ENCODE data around the gene ARHGAP15. TPM values are rescaled to one million over a fixed set of nuclear protein-coding genes. Genes with fewer than 3 reads are reported as not detected.

ARHGAP15 gene
- total and polyA plus RNA-seq, 9 donors, result 6.7 to 21.0 (median 9.7) TPM

DNA sequence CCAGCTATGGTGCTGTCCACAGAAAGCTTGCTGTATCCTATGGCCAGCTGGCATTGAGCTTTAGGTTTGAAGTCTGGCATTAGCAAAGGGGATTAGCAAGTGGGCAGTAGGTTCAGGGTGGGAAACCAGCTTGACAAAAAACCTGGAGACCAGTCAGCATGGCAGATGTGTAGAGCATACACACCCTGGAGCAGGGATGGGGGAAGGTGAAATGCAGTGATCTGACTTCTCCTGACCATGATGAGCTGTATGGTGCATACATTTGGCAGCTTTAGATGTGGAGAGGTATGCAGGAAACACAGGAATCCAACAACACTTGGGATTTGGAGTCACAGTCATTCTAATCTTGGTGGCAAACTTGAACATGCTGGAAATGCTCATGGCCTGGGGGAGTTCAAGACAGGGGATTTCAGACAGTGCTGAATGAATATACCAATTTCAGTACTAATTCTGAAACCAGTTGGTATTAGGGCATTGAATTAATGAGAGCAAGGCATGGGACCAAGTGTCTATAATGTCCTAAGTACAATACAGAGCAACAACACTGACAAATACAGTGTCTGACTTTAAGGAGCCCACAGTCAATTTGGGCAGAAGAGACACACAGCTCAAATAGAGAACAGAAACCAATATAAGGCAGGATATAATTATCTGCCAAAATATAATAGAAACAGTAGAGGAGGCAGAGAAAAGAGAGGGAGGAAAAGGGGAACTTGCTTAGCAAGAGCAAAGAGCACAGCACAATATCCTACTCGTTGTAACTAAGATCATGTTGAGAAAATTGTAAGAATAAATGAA lies 11.8 kb downstream of the ARHGAP15 start:
- Histone ChIP-seq H3K27ac (ENCODE audit: low read length) (no peak overlapping the region), H3K36me3 (ENCODE audit: control insufficient read depth, insufficient read depth, low read length) (no peaks in the 10 kb centered on the region), H3K4me1 (ENCODE audit: control insufficient read depth, insufficient read depth, low read length) (no peaks in the 10 kb centered on the region), H3K27me3 (ENCODE audit: control insufficient read depth, insufficient read depth, low read length) (no peaks in the 10 kb centered on the region), H3K9me3 (replicated peaks; ENCODE audit: control insufficient read depth, low read depth, low read length) (no peaks in the 10 kb centered on the region), H3K4me3 (ENCODE audit: low read length) (no peak overlapping the region)
- DNase-seq, result no peak
- WGBS (ENCODE audit: insufficient coverage), result no CpG with 5 or more reads among the region's 1 CpG

DNA sequence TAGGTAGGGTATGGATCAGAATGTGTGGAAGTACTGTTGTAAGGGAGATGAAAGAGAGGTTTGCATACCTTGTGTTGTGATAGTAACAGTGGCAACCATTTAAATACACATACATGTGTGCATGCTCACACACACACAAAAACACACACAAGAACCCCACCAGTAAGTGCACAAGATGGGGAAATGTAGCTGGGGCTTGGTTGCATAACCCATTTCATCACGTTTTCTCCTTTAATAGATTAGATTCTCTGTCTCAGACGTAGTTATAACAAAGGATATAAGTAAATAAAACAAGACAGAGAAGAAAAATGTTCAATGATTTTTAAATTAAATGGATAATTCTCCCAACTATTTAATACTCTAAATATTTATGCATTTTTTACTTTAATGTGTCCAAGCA lies 13.4 kb downstream of the ARHGAP15 start:
- H3K27me3 ChIP-seq (ENCODE audit: control insufficient read depth, insufficient read depth, low read length), result no peaks in the 10 kb centered on the region
- no CpG with 5 or more reads among the region's 2 CpGs for WGBS (ENCODE audit: insufficient coverage)
- no peak overlapping the region for H3K27ac ChIP-seq (ENCODE audit: low read length)
- no peaks in the 10 kb centered on the region for H3K36me3 ChIP-seq (ENCODE audit: control insufficient read depth, insufficient read depth, low read length)
- H3K4me1 ChIP-seq (ENCODE audit: control insufficient read depth, insufficient read depth, low read length), result no peaks in the 10 kb centered on the region
- DNase-seq, result no peak
- H3K4me3 ChIP-seq (ENCODE audit: low read length), result no peak overlapping the region
- no peaks in the 10 kb centered on the region for H3K9me3 ChIP-seq (replicated peaks; ENCODE audit: control insufficient read depth, low read depth, low read length)

DNA sequence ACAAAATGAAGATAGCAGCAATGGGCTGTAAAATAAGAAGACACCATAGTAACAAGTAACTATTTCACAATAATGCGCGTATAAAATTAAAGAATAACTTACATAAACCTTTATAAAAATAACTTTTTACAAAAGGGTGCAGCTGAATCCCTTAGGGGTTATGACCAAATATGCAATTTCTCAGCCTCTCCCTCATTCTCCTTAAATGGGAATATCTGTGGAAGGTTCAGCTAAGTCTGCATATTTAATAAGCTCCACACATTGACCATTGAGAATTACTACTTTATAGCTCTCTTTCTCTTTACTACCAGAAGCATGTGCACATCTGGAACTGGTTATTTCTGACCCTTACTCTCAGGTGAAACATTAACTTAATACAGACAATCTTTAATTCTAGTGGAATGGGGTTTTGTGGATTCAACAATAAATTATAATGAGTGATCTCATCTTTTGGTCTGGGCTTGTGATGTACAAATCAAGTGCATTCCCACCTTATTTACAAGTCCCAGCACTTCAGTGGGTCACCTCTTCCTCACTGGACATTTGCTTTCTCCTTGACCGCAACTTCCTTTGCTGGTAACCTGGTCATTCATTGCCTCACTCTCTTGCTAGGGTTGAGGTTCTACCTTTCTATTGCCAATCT lies 15.7 kb downstream of the ARHGAP15 start:
- Histone ChIP-seq H3K27ac (ENCODE audit: low read length) (no peak overlapping the region), H3K4me1 (ENCODE audit: control insufficient read depth, insufficient read depth, low read length) (no peaks in the 10 kb centered on the region), H3K4me3 (ENCODE audit: low read length) (no peak overlapping the region), H3K36me3 (ENCODE audit: control insufficient read depth, insufficient read depth, low read length) (no peaks in the 10 kb centered on the region), H3K27me3 (ENCODE audit: control insufficient read depth, insufficient read depth, low read length) (no peaks in the 10 kb centered on the region), H3K9me3 (replicated peaks; ENCODE audit: control insufficient read depth, low read depth, low read length) (no peaks in the 10 kb centered on the region)
- 83% methylated on average over 1 of the region's 3 CpGs for WGBS (ENCODE audit: insufficient coverage)
- peak; percentile 22 for DNase-seq

DNA sequence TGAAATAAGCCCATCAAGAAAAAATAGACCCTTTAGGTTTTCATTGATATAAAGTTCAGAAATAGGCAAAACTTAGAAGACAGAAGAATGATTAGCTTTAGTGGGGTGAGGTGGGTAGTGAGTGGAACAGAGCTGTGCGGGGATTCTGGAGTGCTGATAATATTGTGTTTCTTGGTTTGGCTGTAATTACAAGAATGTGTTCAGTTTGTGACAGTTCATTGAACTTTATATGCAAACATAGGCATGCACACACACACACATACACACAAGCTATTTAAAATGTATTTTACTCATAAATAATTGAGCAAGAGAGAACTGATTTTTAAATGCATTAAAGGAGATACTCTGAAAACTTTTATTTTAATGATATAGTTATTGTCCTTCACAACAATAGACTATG lies 17.1 kb downstream of the ARHGAP15 start:
- no peak overlapping the region for H3K27ac ChIP-seq (ENCODE audit: low read length)
- H3K4me1 ChIP-seq (ENCODE audit: control insufficient read depth, insufficient read depth, low read length), result no peaks in the 10 kb centered on the region
- no peak overlapping the region for H3K4me3 ChIP-seq (ENCODE audit: low read length)
- H3K9me3 ChIP-seq (replicated peaks; ENCODE audit: control insufficient read depth, low read depth, low read length), result no peaks in the 10 kb centered on the region
- no peaks in the 10 kb centered on the region for H3K27me3 ChIP-seq (ENCODE audit: control insufficient read depth, insufficient read depth, low read length)
- no peaks in the 10 kb centered on the region for H3K36me3 ChIP-seq (ENCODE audit: control insufficient read depth, insufficient read depth, low read length)
- no CpG with 5 or more reads among the region's 1 CpG for WGBS (ENCODE audit: insufficient coverage)
- DNase-seq, result no peak

DNA sequence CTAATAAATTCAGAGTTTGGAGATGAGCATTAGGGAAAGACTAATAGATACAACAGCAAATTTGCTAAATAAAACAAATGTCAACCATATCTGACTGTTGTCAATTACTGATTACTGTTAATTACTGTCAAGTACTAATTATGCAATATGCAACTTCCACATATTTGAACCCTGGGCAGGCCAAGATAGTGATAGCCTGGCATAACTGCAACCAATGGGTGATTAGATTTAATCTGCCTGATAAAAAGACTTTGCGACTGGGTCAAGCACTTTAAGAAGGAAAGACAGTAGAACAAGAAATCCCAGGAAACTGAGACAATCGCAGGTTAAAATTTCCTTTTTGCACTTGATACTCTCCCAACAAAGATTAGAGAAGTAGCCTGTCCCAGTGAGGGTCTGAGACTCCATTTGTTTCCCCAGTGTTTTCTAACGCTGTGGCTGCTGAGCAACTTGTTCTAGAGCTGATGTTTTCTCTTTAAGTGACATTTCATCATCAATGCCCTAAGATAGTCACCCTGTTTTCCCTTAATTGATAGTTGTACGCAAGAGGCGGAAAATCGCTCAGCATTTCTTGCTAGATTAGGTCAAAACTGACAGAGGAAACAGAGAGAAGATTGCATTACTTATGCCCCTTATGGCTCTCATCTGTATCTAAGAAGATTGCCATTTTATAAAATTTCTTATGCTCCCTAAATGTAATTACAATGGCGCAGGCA lies 17.8 kb downstream of the ARHGAP15 start:
- whole genome bisulfite sequencing (ENCODE audit: insufficient coverage), result 43% methylated on average over 1 of the region's 7 CpGs
- no peak overlapping the region for H3K27ac ChIP-seq (ENCODE audit: low read length)
- no peak for DNase-seq
- no peaks in the 10 kb centered on the region for H3K9me3 ChIP-seq (replicated peaks; ENCODE audit: control insufficient read depth, low read depth, low read length)
- H3K4me1 ChIP-seq (ENCODE audit: control insufficient read depth, insufficient read depth, low read length), result no peaks in the 10 kb centered on the region
- H3K27me3 ChIP-seq (ENCODE audit: control insufficient read depth, insufficient read depth, low read length), result no peaks in the 10 kb centered on the region
- no peaks in the 10 kb centered on the region for H3K36me3 ChIP-seq (ENCODE audit: control insufficient read depth, insufficient read depth, low read length)
- H3K4me3 ChIP-seq (ENCODE audit: low read length), result no peak overlapping the region

DNA sequence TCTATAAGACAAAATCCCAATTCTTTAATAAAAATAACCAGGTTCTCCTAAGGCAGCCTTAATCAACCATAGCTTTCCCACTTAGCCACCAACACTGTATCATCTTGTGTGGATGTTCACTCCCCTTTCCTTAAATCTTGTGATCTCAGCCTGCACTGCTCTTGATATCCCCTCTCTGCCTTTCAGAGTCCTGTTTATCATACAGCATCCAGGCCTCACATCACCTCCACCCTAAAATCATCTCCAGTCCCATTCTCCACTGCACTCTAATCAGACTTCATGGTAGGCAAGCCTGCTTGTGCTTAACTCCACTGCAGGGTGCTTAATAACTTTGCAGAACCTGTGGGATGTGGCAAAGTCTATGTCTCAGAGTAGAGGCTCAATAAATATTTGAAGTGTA lies 18.8 kb downstream of the ARHGAP15 start:
- Histone ChIP-seq H3K4me1 (ENCODE audit: control insufficient read depth, insufficient read depth, low read length) (no peaks in the 10 kb centered on the region), H3K9me3 (replicated peaks; ENCODE audit: control insufficient read depth, low read depth, low read length) (no peaks in the 10 kb centered on the region), H3K27me3 (ENCODE audit: control insufficient read depth, insufficient read depth, low read length) (no peaks in the 10 kb centered on the region), H3K36me3 (ENCODE audit: control insufficient read depth, insufficient read depth, low read length) (no peaks in the 10 kb centered on the region), H3K4me3 (ENCODE audit: low read length) (no peak overlapping the region), H3K27ac (ENCODE audit: low read length) (no peak overlapping the region)
- DNase-seq, result no peak

DNA sequence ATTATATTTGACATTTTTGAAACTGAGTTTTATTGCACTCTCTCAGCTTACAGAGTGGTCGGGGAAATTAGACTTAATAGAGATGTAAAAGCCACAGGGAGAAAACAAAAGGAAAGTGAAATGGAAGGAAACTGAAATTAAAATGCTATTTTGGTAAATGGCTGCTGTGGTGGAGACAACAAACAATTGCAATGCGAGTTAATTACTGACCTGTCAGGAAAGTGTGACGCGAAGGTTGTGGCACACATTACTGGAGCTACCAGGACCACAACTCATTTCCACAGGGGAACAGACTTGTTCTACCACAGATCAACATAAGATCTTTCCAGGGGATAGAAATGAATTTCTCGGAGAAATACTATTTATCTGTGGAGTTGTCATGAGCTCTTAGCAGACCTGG lies 19.5 kb downstream of the ARHGAP15 start:
- no peaks in the 10 kb centered on the region for H3K27me3 ChIP-seq (ENCODE audit: control insufficient read depth, insufficient read depth, low read length)
- H3K4me3 ChIP-seq (ENCODE audit: low read length), result no peak overlapping the region
- no peak overlapping the region for H3K27ac ChIP-seq (ENCODE audit: low read length)
- H3K36me3 ChIP-seq (ENCODE audit: control insufficient read depth, insufficient read depth, low read length), result no peaks in the 10 kb centered on the region
- no CpG with 5 or more reads among the region's 5 CpGs for WGBS (ENCODE audit: insufficient coverage)
- DNase-seq, result no peak
- H3K9me3 ChIP-seq (replicated peaks; ENCODE audit: control insufficient read depth, low read depth, low read length), result no peaks in the 10 kb centered on the region
- no peaks in the 10 kb centered on the region for H3K4me1 ChIP-seq (ENCODE audit: control insufficient read depth, insufficient read depth, low read length)

DNA sequence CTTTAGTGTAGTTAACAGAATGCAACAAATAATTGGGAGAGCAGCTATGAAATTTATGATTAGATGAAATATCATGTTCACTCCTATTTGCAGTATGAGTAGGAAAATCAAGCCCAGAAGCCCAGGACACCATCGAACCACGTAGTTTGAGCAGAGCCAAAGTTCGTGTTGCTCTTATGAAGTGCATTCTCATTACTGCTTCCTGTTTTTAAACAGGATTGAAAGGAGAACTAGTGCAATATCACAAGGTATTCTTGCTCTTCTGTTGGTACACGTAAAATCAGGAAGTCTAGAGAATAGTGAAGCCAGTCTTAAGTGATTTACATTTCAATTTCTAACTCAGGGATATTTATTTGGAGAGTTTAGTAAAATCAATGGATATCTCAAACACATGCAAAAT lies 21.1 kb downstream of the ARHGAP15 start:
- Histone ChIP-seq H3K27ac (ENCODE audit: low read length) (no peak overlapping the region), H3K4me1 (ENCODE audit: control insufficient read depth, insufficient read depth, low read length) (no peaks in the 10 kb centered on the region)
- 57% methylated on average over 3 of the region's 4 CpGs for WGBS (ENCODE audit: insufficient coverage)

DNA sequence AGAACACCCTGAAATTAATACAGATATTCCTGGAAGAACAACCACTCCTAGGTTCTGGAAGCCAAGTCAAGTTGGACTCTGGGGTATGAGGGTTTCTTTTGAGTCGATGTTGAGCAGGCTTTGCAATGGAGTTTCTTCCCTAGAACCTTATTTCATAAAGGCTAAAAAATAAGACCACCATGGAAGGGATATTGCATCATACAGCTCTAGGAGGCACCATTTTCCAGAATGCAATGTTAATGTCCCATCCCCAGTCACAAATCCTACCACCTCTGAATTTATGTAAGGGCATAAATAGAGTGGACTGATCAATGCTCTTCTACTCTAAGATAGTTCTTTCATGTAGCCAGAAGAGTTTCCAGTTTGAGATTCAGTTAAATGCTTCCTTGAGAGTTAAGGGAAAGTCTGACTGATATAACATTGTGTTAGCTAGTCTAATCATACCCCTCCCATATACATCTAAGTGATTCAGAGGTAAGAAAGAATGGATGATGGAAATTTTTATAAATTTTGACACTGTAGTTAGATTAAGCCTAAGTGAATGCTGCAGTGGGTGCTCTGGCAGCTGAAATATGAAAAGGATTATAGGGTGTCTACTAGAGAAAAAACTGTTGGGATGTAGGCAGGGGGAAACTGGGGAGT lies 22.0 kb downstream of the ARHGAP15 start:
- no peak for DNase-seq
- H3K9me3 ChIP-seq (replicated peaks; ENCODE audit: control insufficient read depth, low read depth, low read length), result no peaks in the 10 kb centered on the region
- no peak overlapping the region for H3K4me3 ChIP-seq (ENCODE audit: low read length)
- no peaks in the 10 kb centered on the region for H3K36me3 ChIP-seq (ENCODE audit: control insufficient read depth, insufficient read depth, low read length)
- H3K27me3 ChIP-seq (ENCODE audit: control insufficient read depth, insufficient read depth, low read length), result no peaks in the 10 kb centered on the region
- H3K27ac ChIP-seq (ENCODE audit: low read length), result no peak overlapping the region
- whole genome bisulfite sequencing (ENCODE audit: insufficient coverage), result no CpG with 5 or more reads among the region's 1 CpG
- H3K4me1 ChIP-seq (ENCODE audit: control insufficient read depth, insufficient read depth, low read length), result no peaks in the 10 kb centered on the region

More for the DNA sequence above, 21.1 kb downstream of the ARHGAP15 start:
- peak; percentile 36 for DNase-seq
- Histone ChIP-seq H3K27me3 (ENCODE audit: control insufficient read depth, insufficient read depth, low read length) (no peaks in the 10 kb centered on the region), H3K36me3 (ENCODE audit: control insufficient read depth, insufficient read depth, low read length) (no peaks in the 10 kb centered on the region), H3K4me3 (ENCODE audit: low read length) (no peak overlapping the region), H3K9me3 (replicated peaks; ENCODE audit: control insufficient read depth, low read depth, low read length) (no peaks in the 10 kb centered on the region)

DNA sequence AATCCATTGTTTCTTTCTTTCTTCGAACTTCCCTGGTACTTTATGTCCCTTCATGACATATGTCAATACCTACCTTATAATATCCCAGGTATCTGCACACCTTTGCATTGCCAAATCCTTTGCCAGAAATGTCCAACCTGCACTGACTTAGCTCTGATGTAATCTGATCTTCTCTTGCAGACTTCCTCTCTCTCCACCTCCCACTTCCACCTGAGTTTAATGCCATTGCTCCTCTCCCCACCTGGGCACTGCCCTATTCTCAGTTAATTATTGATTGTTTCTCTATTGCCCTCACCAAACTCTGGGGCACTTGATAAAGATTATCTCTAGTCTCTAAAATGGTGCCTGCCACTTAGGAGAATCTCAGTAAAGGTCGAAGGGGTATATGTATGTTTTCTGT lies 23.0 kb downstream of the ARHGAP15 start:
- Histone ChIP-seq H3K9me3 (replicated peaks; ENCODE audit: control insufficient read depth, low read depth, low read length) (no peaks in the 10 kb centered on the region), H3K27ac (ENCODE audit: low read length) (no peak overlapping the region), H3K36me3 (ENCODE audit: control insufficient read depth, insufficient read depth, low read length) (no peaks in the 10 kb centered on the region), H3K4me3 (ENCODE audit: low read length) (no peak overlapping the region), H3K4me1 (ENCODE audit: control insufficient read depth, insufficient read depth, low read length) (no peaks in the 10 kb centered on the region), H3K27me3 (ENCODE audit: control insufficient read depth, insufficient read depth, low read length) (no peaks in the 10 kb centered on the region)
- DNase-seq, result no peak
- 100% methylated on average over 1 of the region's 2 CpGs for WGBS (ENCODE audit: insufficient coverage)
